ENCODE results near the gene PBXIP1.
A peak's percentile ranks its signal among the peaks of the same experiment; 100 is the strongest.

PBXIP1 gene

GRCh38 chr1:154955718-154956543 is at the start of gene PBXIP1:
Gene PBXIP1, minus strand, starts transcription at chr1:154956099. Its CDS starts 2,378 bp downstream, at chr1:154953721.
- peak; percentile 91 for DNase-seq (ENCODE audit: low spot score in 2 of 2)
- peak within 1 kb of the TSS; percentile 36 for H3K4me3 ChIP-seq
- H3K36me3 ChIP-seq (replicated peaks), result peaks cover 19% of the 10 kb centered on the region
- H3K4me1 ChIP-seq, result peaks cover 25% of the 10 kb centered on the region
- no peaks in the 10 kb centered on the region for H3K27me3 ChIP-seq (ENCODE audit: low read depth)
- H3K9me3 ChIP-seq, result no peaks in the 10 kb centered on the region
- in situ Hi-C loops (cut with MboI; ENCODE audit: low sequenced_read_pairs), result no loop called here

DNA sequence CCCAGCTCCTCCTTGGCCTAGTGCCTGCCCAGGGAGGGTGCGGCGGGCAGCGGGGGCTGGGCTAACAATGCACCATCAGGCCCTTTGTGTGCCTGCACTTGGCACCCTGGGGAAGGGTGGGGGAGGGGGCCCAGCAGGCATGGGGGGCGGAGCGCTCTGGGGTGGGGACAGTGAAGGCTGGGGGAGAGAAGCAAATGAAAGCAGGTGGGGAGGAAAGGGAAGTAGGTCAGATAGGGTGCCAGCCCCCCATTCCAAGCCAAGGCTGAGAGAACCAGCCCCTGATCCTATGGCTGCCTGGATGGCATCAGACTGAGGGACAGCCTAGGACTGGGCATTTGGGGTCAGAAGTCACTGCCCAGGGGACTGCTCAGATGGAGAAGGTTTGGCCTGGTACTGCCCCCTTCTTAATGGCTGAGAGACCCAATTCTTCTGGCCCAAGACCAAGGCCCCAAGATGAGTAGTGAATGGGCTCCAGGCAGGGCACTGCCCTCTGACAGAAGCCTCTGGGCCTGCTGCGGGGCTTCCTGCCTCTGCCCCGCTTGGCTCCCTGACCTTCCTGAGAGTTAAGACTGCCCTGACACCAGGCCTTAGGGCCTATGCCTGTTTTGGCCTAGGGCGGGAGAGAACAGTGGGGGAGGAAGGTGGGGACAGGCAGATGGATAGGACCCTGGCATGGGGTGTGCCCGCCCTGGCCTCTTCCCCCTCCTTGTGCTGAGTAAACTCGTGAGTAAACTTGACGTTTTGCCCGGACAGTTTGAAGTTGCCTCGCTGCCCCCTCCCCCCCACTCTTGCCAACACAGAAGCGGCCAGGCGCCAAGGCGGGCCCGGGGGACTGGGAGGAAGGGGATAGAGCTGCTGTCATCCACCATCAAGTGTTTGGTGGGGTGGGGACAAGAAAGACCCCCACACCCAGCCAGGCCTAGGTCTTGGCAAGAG is 49.4 kb upstream of the PBXIP1 start:
- no peak for DNase-seq (ENCODE audit: low spot score in 2 of 2)
- H3K36me3 ChIP-seq (replicated peaks), result no peaks in the 10 kb centered on the region; the same call in 1 of the 2 replicates
- H3K9me3 ChIP-seq, result no peaks in the 10 kb centered on the region
- no peaks in the 10 kb centered on the region for H3K27me3 ChIP-seq (ENCODE audit: low read depth)
- in situ Hi-C loops (cut with MboI; ENCODE audit: low sequenced_read_pairs), result no loop called here
- H3K4me1 ChIP-seq, result peaks cover 7% of the 10 kb centered on the region
- H3K4me3 ChIP-seq, result no peak overlapping the region

- Histone ChIP-seq H3K4me3 (peak overlapping the region; percentile 77), H3K36me3 (replicated peaks) (no peaks in the 10 kb centered on the region; the same call in 1 of the 2 replicates), H3K9me3 (no peaks in the 10 kb centered on the region), H3K4me1 (peaks cover 13% of the 10 kb centered on the region), H3K27me3 (ENCODE audit: low read depth) (no peaks in the 10 kb centered on the region)
- in situ Hi-C loops (cut with MboI; ENCODE audit: low sequenced_read_pairs), result no loop called here
- DNase-seq (ENCODE audit: low spot score in 2 of 2), result no peak
Measured at GRCh38 chr1:155004352-155005075, 48.6 kb upstream of the PBXIP1 start.

DNA sequence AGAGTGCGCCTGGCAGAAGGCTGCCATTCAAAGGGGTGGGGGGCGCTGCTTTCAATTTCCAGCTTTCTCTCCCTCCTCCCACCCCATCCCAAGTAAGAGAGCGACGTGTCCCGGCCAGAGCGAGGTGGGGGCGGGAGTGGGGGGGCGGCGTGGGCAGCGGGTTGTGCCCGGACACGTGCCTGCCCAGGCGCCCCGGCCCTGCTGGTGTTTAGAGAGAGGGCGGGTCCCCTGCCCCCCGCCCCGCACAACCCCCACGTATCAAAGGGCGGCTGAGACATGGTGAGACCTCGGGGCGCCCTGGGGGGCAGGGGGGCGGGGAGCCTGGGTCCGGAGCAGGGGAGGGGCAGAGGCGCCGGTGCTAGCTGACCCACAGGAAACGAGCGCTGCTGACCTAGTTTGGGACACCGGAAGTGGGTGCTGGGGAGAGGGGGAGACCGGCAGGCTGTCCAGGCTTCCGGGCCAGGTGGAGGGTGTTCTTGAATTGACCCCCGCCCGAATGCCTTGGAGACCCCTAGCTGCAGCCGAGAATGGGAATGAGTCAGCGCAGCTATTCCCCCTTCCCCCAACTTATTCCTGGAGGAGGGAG is 48.0 kb upstream of the PBXIP1 start:
- DNase-seq (ENCODE audit: low spot score in 2 of 2), result peak; percentile 33 to 72

DNA sequence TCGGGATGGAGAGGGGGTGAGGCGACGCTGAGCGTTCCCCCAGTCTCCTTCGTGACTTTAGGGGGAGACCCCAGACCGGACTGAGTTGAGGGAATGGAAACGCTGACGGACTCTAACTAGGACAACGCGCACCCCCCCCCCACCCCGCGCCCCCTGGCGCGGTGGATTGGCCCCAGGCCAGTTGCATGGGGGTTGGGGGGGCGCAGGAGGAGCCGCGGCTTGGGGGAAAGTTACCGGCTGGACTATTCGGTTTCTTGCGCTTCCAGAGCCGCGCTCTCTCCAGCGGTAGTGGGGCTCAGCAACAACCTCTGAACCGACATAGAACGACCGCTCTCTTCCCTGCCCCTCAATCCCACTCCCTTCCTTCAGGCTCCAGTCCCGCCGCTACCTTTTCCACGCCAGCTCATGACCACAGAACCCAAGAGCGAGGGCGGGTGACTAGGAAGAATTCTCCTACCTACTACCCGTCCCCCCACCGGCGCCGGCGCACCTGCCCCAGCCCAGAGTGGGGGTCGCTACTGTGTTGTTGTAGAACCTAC is 47.4 kb upstream of the PBXIP1 start:
- Histone ChIP-seq H3K36me3 (replicated peaks) (no peaks in the 10 kb centered on the region; the same call in 1 of the 2 replicates), H3K27me3 (ENCODE audit: low read depth) (no peaks in the 10 kb centered on the region), H3K4me3 (peak overlapping the region; percentile 77), H3K4me1 (peaks cover 20% of the 10 kb centered on the region), H3K9me3 (no peaks in the 10 kb centered on the region)
- peak in 1 of 2 experiments; percentile 52 for DNase-seq (ENCODE audit: low spot score in 2 of 2)
- in situ Hi-C loops (cut with MboI; ENCODE audit: low sequenced_read_pairs), result no loop called here

More for the DNA sequence above, 48.0 kb upstream of the PBXIP1 start:
- H3K9me3 ChIP-seq, result no peaks in the 10 kb centered on the region
- in situ Hi-C loops (cut with MboI; ENCODE audit: low sequenced_read_pairs), result no loop called here
- no peaks in the 10 kb centered on the region; the same call in 1 of the 2 replicates for H3K36me3 ChIP-seq (replicated peaks)
- H3K4me3 ChIP-seq, result peak overlapping the region; percentile 77
- H3K4me1 ChIP-seq, result peaks cover 18% of the 10 kb centered on the region
- no peaks in the 10 kb centered on the region for H3K27me3 ChIP-seq (ENCODE audit: low read depth)

DNA sequence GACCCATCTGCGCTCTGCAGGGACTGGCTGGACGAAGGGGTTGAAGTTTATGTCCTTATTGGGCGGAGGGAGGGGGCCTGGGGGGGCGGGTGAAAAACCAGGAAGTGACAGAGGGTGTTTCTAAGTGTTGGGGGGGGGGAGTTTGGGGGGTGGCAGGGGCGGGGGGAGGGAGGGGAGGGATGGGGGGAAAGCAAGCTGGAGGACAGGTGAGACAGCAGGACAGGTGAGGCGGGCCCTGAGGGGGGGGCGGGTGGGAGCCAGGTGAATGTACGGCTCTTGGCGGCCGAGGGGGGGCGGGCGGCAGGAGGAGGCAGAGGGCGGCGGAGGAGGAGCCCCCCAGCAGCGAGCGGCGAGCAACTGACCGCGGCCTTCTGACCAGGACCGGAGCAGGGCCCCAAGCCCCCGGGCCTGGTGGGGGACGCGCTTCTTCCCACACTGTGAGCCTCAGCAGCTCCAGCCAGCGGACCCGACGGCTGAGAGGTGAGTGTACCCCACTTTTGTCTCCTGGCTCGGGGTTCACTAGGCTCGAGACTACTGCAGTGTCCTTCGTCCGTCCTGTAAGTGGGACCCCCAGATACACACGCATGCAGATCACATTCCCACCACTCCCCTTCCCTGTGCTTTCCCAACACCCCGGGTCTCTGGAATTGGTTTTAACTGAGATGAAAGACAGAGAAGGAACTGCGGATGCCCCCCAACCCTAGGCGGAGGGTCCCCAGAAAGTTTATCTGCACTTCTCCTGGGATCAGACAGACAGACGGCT is 46.7 kb upstream of the PBXIP1 start, which contains the start of gene ZBTB7B:
ZBTB7B (plus strand) TSS at position 339 of the 763 bp plus-strand sequence. CDS start 11,859 bp downstream, outside the sequence.
- Histone ChIP-seq H3K36me3 (replicated peaks) (no peaks in the 10 kb centered on the region; the same call in 1 of the 2 replicates), H3K4me1 (peaks cover 20% of the 10 kb centered on the region), H3K27me3 (ENCODE audit: low read depth) (no peaks in the 10 kb centered on the region), H3K9me3 (no peaks in the 10 kb centered on the region), H3K4me3 (peak within 1 kb of the TSS; percentile 77)
- in situ Hi-C loops (cut with MboI; ENCODE audit: low sequenced_read_pairs), result no loop called here
- DNase-seq (ENCODE audit: low spot score in 2 of 2), result peak in 1 of 2 experiments; percentile 47

- DNase-seq (ENCODE audit: low spot score in 2 of 2), result peak; percentile 98 to 100
- in situ Hi-C loops (cut with MboI; ENCODE audit: low sequenced_read_pairs), result no loop called here
- Histone ChIP-seq H3K4me1 (peaks cover 20% of the 10 kb centered on the region), H3K9me3 (no peaks in the 10 kb centered on the region), H3K27me3 (ENCODE audit: low read depth) (no peaks in the 10 kb centered on the region), H3K36me3 (replicated peaks) (no peaks in the 10 kb centered on the region; the same call in 1 of the 2 replicates), H3K4me3 (peak overlapping the region; percentile 77)
Measured at GRCh38 chr1:155001675-155002463, 46.0 kb upstream of the PBXIP1 start.

DNA sequence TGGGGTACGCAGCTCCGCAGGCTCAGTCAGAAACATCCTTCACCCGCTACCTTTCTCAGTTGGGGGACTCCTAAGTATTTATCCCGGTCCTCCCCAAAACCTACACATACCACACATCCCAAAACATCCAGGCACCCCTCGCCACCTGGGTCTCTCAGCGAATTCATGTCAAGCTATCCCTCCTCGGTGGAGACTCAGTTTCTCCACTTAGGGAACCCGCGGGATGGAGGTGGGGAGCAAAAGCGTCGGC is 45.5 kb upstream of the PBXIP1 start:
- in situ Hi-C loops (cut with MboI; ENCODE audit: low sequenced_read_pairs), result no loop called here
- H3K36me3 ChIP-seq (replicated peaks), result no peaks in the 10 kb centered on the region; the same call in 1 of the 2 replicates
- peaks cover 20% of the 10 kb centered on the region for H3K4me1 ChIP-seq
- peak overlapping the region; percentile 77 for H3K4me3 ChIP-seq
- no peaks in the 10 kb centered on the region for H3K9me3 ChIP-seq
- peak in 1 of 2 experiments; percentile 46 for DNase-seq (ENCODE audit: low spot score in 2 of 2)
- H3K27me3 ChIP-seq (ENCODE audit: low read depth), result no peaks in the 10 kb centered on the region

DNA sequence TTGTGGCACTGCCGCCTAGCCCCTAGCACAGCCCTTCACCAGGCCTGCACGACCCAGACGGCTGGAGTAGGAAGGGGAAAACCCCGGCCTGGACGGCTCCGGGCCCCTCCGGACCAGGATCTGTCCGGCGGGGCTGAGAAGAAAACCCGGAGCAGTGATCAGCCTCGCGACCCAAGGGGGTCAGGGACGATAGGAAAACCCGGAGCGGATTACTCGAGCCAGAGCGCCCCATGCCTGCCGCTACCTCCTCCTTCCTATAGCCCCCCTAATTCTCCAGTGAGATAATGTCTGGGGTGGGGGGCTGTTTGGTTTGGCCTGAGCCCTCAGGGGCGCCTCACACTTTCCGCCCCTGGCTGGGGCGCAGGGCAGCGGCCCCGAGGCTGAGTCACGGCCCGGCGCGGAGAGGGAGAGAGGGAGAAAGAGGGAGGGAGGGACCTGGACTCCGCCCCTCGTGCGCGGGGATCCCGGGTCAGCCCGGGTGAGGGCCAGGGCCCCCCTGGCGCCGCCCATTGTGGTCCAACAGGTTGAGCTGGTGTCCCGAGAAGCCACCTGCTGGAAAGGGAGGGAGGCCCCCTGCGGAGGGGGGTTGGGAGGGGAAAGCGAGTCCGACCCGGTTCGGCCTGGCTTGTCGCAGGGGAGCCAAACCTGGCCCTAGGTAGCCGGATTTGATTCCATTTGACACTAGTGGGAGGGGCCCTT is 45.0 kb upstream of the PBXIP1 start:
- Histone ChIP-seq H3K27me3 (ENCODE audit: low read depth) (no peaks in the 10 kb centered on the region), H3K9me3 (no peaks in the 10 kb centered on the region), H3K4me1 (peaks cover 20% of the 10 kb centered on the region), H3K4me3 (peak overlapping the region; percentile 77), H3K36me3 (replicated peaks) (no peaks in the 10 kb centered on the region; the same call in 1 of the 2 replicates)
- DNase-seq (ENCODE audit: low spot score in 2 of 2), result peak; percentile 82 to 96
- in situ Hi-C loops (cut with MboI; ENCODE audit: low sequenced_read_pairs), result no loop called here

GRCh38 chr1:155000411-155000725 is 44.5 kb upstream of the PBXIP1 start:
- DNase-seq (ENCODE audit: low spot score in 2 of 2), result no peak
- Histone ChIP-seq H3K9me3 (no peaks in the 10 kb centered on the region), H3K4me3 (peak overlapping the region; percentile 77), H3K27me3 (ENCODE audit: low read depth) (no peaks in the 10 kb centered on the region), H3K36me3 (replicated peaks) (no peaks in the 10 kb centered on the region; the same call in 1 of the 2 replicates), H3K4me1 (peaks cover 22% of the 10 kb centered on the region)
- in situ Hi-C loops (cut with MboI; ENCODE audit: low sequenced_read_pairs), result no loop called here
